ENCODE results near the gene CACNA1C. TPM values are rescaled to one million over a fixed set of nuclear protein-coding genes. Genes with fewer than 3 reads are reported as not detected.

CACNA1C gene
- total RNA-seq, 1 donor from 2014 or later = 1.3 TPM

DNA sequence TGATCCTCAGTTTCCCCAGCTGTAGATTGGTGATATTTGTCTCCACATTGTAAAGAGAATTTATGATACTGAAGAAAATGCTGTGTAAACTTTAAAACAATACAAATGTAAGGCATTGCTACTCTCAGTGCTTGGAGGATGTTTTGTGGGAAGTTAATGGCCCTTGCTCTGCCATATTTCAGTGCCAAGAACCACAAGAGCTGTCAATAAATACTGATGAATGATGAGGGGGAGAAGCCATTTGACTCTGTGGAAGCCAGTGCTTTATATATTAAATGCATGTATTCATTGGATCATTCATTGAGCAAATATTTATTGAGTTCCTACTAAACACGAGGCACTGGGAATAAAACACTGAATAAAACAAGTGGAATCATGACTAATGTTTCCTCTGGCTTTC, 30.8 kb downstream of the CACNA1C start:
- TF ChIP-seq, protein P1, sequence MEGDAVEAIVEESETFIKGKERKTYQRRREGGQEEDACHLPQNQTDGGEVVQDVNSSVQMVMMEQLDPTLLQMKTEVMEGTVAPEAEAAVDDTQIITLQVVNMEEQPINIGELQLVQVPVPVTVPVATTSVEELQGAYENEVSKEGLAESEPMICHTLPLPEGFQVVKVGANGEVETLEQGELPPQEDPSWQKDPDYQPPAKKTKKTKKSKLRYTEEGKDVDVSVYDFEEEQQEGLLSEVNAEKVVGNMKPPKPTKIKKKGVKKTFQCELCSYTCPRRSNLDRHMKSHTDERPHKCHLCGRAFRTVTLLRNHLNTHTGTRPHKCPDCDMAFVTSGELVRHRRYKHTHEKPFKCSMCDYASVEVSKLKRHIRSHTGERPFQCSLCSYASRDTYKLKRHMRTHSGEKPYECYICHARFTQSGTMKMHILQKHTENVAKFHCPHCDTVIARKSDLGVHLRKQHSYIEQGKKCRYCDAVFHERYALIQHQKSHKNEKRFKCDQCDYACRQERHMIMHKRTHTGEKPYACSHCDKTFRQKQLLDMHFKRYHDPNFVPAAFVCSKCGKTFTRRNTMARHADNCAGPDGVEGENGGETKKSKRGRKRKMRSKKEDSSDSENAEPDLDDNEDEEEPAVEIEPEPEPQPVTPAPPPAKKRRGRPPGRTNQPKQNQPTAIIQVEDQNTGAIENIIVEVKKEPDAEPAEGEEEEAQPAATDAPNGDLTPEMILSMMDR (IDR thresholded peaks at IDR 0.05; ENCODE audit: insufficient read depth, low read length, poor library complexity, severe bottlenecking) = no peak
- Histone ChIP-seq H3K27me3 (ENCODE audit: control insufficient read depth, insufficient read depth, low read length) (peaks cover 3% of the 10 kb centered on the region), H3K4me3 (ENCODE audit: low read depth, low read length) (no peak overlapping the region), H3K36me3 (ENCODE audit: control insufficient read depth, insufficient read depth, low read length) (no peaks in the 10 kb centered on the region)
- DNase-seq (ENCODE audit: low read depth) = no peak

GRCh38 chr12:2084553-2085296, 31.9 kb downstream of the CACNA1C start:
- DNase-seq (ENCODE audit: low read depth) = no peak
- peaks cover 3% of the 10 kb centered on the region for H3K27me3 ChIP-seq (ENCODE audit: control insufficient read depth, insufficient read depth, low read length)

GRCh38 chr12:2092354-2092753, 39.6 kb downstream of the CACNA1C start:
- Histone ChIP-seq H3K36me3 (ENCODE audit: control insufficient read depth, insufficient read depth, low read length) (no peaks in the 10 kb centered on the region), H3K27me3 (ENCODE audit: control insufficient read depth, insufficient read depth, low read length) (peaks cover 2% of the 10 kb centered on the region), H3K4me3 (ENCODE audit: low read depth, low read length) (no peak overlapping the region)
- no peak for DNase-seq (ENCODE audit: low read depth)
- TF ChIP-seq, protein P1 (IDR thresholded peaks at IDR 0.05; ENCODE audit: insufficient read depth, low read length, poor library complexity, severe bottlenecking) = no peak

More at GRCh38 chr12:2084553-2085296, 31.9 kb downstream of the CACNA1C start:
- H3K4me3 ChIP-seq (ENCODE audit: low read depth, low read length) = no peak overlapping the region
- TF ChIP-seq, protein P1 (IDR thresholded peaks at IDR 0.05; ENCODE audit: insufficient read depth, low read length, poor library complexity, severe bottlenecking) = no peak
- no peaks in the 10 kb centered on the region for H3K36me3 ChIP-seq (ENCODE audit: control insufficient read depth, insufficient read depth, low read length)

- TF ChIP-seq, protein P1 (IDR thresholded peaks at IDR 0.05; ENCODE audit: insufficient read depth, low read length, poor library complexity, severe bottlenecking) = no peak
- H3K27me3 ChIP-seq (ENCODE audit: control insufficient read depth, insufficient read depth, low read length) = peaks cover 2% of the 10 kb centered on the region
- no peak overlapping the region for H3K4me3 ChIP-seq (ENCODE audit: low read depth, low read length)
- DNase-seq (ENCODE audit: low read depth) = no peak
- H3K36me3 ChIP-seq (ENCODE audit: control insufficient read depth, insufficient read depth, low read length) = no peaks in the 10 kb centered on the region
Observed at GRCh38 chr12:2092890-2093289, 40.1 kb downstream of the CACNA1C start.

GRCh38 chr12:2094597-2094996, 41.8 kb downstream of the CACNA1C start:
- DNase-seq (ENCODE audit: low read depth) = no peak
- no peak overlapping the region for H3K4me3 ChIP-seq (ENCODE audit: low read depth, low read length)
- peaks cover 2% of the 10 kb centered on the region for H3K27me3 ChIP-seq (ENCODE audit: control insufficient read depth, insufficient read depth, low read length)
- TF ChIP-seq, protein P1 (IDR thresholded peaks at IDR 0.05; ENCODE audit: insufficient read depth, low read length, poor library complexity, severe bottlenecking) = no peak
- no peaks in the 10 kb centered on the region for H3K36me3 ChIP-seq (ENCODE audit: control insufficient read depth, insufficient read depth, low read length)

DNA sequence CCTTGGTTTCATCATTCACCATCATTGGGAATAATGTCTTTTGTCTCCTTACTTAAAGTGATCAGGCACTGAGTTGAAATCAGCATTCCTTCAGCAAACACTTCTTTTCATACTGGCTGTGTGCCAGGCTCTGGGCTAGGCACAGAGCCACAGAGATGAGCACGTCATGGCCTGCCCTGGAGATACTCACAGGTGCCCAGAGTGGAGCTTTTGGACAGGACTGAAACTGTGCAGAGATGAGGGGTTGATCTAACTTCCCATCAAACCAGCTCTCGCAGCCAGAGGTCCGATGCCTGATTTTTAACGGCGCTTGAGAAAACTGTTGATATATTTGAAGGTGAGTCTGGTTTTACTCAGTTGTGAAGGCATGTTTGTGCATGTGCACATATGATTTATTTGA, 43.1 kb downstream of the CACNA1C start:
- H3K36me3 ChIP-seq (ENCODE audit: control insufficient read depth, insufficient read depth, low read length) = no peaks in the 10 kb centered on the region
- H3K27me3 ChIP-seq (ENCODE audit: control insufficient read depth, insufficient read depth, low read length) = peaks cover 2% of the 10 kb centered on the region
- no peak for DNase-seq (ENCODE audit: low read depth)
- TF ChIP-seq, protein P1 (IDR thresholded peaks at IDR 0.05; ENCODE audit: insufficient read depth, low read length, poor library complexity, severe bottlenecking) = no peak
- no peak overlapping the region for H3K4me3 ChIP-seq (ENCODE audit: low read depth, low read length)

Data from kidney epithelial cell (primary cell).